HepG2 (cell line): ENCODE measurements around the gene ATP4A.

Experiments used
- EP300 ChIP-seq, 3 experiments: sonication (generic) in 1 of 3; formaldehyde crosslinking in 1 of 3; IDR thresholded peaks; 2 replicates each; pipeline versions ENCODE4 v1.5.1 to v1.6.1; 2011 to 2020; ENCODE audit warnings: low read depth in 2 of 3, low read length in 2 of 3, borderline replicate concordance in 1 of 3, improper control_type of control experiment in 1 of 3, mild to moderate bottlenecking in 1 of 3, missing genetic modification reagents in 1 of 3, moderate library complexity in 1 of 3
- FOXP4 ChIP-seq: sonication (generic); formaldehyde crosslinking; IDR thresholded peaks from 2 replicates; pipeline ENCODE4 v1.4.0; 2020; ENCODE audit warnings: missing genetic modification reagents
- HDAC6 ChIP-seq: fragments of 200-600 bp; sonication (generic); IDR thresholded peaks from 2 replicates; pipeline ENCODE4 v1.7.0; 2017; ENCODE audit warnings: mild to moderate bottlenecking, antibody characterized with exemption, low read length, low read depth
- KLF13 ChIP-seq: sonication (generic); formaldehyde crosslinking; IDR thresholded peaks from 2 replicates; pipeline ENCODE4 v1.4.0; 2020; ENCODE audit warnings: mild to moderate bottlenecking, missing genetic modification reagents
- MAX ChIP-seq: IDR thresholded peaks from 2 replicates; pipeline ENCODE4 v1.6.1; 2012; ENCODE audit warnings: inconsistent platforms
- SIN3A ChIP-seq: IDR thresholded peaks from 2 replicates; pipeline ENCODE4 v1.6.1; 2011; ENCODE audit warnings: low read depth, mild to moderate bottlenecking, control low read depth, low read length, borderline replicate concordance
- SRF ChIP-seq: IDR thresholded peaks from 2 replicates; pipeline ENCODE4 v1.6.1; 2011; ENCODE audit warnings: mild to moderate bottlenecking, low read depth, low read length, moderate library complexity
- ZBTB21 ChIP-seq: sonication (generic); formaldehyde crosslinking; IDR thresholded peaks from 2 replicates; pipeline ENCODE4 v1.4.0; 2020; ENCODE audit warnings: missing genetic modification reagents
- ZHX1 ChIP-seq: sonication (generic); formaldehyde crosslinking; IDR thresholded peaks from 2 replicates; pipeline ENCODE4 v1.8.1; 2022; ENCODE audit warnings: low read depth, mild to moderate bottlenecking, missing genetic modification reagents
- ZNF143 ChIP-seq: sonication (generic); formaldehyde crosslinking; IDR thresholded peaks from 2 replicates; pipeline ENCODE4 v1.4.0; 2020; ENCODE audit warnings: missing genetic modification reagents
- ZNF510 ChIP-seq: sonication (generic); formaldehyde crosslinking; IDR thresholded peaks from 2 replicates; pipeline ENCODE4 v1.4.0; 2020; ENCODE audit warnings: low read depth, mild to moderate bottlenecking, missing genetic modification reagents
- ZNF761 ChIP-seq: sonication (generic); formaldehyde crosslinking; conservative IDR thresholded peaks from 2 replicates; pipeline ENCODE4 v1.4.0; 2020; ENCODE audit warnings: mild to moderate bottlenecking, missing genetic modification reagents
- ZNF790 ChIP-seq: sonication (generic); formaldehyde crosslinking; IDR thresholded peaks from 2 replicates; pipeline ENCODE4 v1.8.0; 2022; ENCODE audit warnings: missing genetic modification reagents, mild to moderate bottlenecking, borderline replicate concordance
- TF ChIP-seq, protein P1 (sequence below): sonication (generic); formaldehyde crosslinking; IDR thresholded peaks from 2 replicates; pipeline ENCODE4 v1.5.0; 2020; ENCODE audit warnings: mild to moderate bottlenecking, missing genetic modification reagents, moderate library complexity

DNA sequence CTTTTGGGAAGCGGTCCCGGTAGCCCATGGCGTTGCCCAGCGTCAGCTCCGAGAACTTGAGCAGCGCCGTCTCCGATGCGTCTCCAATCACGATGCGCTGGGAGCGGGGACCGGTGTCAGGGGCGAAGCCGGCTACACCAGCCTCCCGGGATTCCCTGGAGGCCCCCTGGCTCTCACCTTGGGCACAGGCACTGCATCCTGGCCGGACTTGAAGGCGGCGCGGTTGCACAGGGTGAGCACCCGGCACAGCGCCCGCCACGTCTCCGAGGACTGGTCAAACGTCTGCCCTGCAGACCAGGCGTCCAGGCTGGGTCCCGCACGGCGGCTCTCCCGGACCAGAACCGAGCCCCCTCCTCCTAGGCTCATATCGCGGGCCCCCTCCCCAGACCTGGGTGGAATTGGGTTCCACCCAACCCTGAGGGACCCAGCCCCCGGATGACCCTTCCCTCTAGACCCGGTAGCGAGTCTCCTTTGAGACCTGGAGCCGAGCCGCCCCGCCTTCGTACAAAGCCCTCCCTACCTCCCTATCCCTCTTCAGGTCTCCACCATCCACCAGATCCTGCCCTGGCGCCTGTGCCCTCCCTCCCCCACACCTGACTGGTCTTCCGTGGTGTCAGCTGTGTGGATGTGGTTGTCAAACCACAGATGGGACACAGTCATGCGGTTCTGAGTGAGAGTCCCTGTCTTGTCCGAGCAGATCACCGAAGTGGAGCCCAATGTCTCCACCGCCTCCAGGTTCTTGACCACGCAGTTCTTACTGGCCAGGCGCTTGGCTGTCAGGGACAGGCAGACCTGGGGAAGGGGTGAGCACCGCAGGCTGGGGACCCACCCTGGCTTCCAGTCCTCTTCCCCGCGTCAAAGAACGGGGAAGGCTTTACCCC is 4.8 kb downstream of the ATP4A start:
- TF ChIP-seq SIN3A, result no peak
- no peak for TF ChIP-seq ZNF761 (CRISPR knock-in tag)
- no peak for TF ChIP-seq ZHX1 (CRISPR knock-in tag)
- TF ChIP-seq FOXP4 (CRISPR knock-in tag), result no peak
- TF ChIP-seq HDAC6, result no peak
- TF ChIP-seq MAX, result no peak
- TF ChIP-seq KLF13 (CRISPR knock-in tag), result no peak
- TF ChIP-seq, protein P1, sequence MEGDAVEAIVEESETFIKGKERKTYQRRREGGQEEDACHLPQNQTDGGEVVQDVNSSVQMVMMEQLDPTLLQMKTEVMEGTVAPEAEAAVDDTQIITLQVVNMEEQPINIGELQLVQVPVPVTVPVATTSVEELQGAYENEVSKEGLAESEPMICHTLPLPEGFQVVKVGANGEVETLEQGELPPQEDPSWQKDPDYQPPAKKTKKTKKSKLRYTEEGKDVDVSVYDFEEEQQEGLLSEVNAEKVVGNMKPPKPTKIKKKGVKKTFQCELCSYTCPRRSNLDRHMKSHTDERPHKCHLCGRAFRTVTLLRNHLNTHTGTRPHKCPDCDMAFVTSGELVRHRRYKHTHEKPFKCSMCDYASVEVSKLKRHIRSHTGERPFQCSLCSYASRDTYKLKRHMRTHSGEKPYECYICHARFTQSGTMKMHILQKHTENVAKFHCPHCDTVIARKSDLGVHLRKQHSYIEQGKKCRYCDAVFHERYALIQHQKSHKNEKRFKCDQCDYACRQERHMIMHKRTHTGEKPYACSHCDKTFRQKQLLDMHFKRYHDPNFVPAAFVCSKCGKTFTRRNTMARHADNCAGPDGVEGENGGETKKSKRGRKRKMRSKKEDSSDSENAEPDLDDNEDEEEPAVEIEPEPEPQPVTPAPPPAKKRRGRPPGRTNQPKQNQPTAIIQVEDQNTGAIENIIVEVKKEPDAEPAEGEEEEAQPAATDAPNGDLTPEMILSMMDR (CRISPR knock-in tag), result no peak
- TF ChIP-seq SRF, result no peak
- TF ChIP-seq ZNF143 (CRISPR knock-in tag), result no peak
- TF ChIP-seq ZNF790 (CRISPR knock-in tag), result no peak
- no peak for TF ChIP-seq ZBTB21 (CRISPR knock-in tag)
- no peak for TF ChIP-seq ZNF510 (CRISPR knock-in tag)
- TF ChIP-seq EP300 (IDR thresholded peaks at IDR 0.05; ENCODE audit: low read depth in 2 of 2, low read length in 2 of 2), result no peak
- no peak for TF ChIP-seq EP300 (CRISPR knock-in tag; IDR thresholded peaks at IDR 0.05; ENCODE audit: borderline replicate concordance)
